Spleen (tissue), 7 donors: ENCODE data around the gene RABAC1.

ENCODE experiments used
- POLR2A ChIP-seq, 3 donors: fragments of 450-650 bp; IDR thresholded peaks; one replicate each; pipeline ENCODE4 v1.5.1; 2017; ENCODE audit warnings: antibody characterized with exemption in 3 of 3, mild to moderate bottlenecking in 1 of 3
- TF ChIP-seq, protein P1 (sequence below), 11 experiments: fragments of 200-600 bp in 7 of 11; fragments of 450-650 bp in 4 of 11; sonication (generic) in 4 of 11; IDR thresholded peaks in 8 of 11; conservative IDR thresholded peaks in 3 of 11; 1 replicate in 7 of 11; 2 replicates in 4 of 11; pipeline versions ENCODE4 v1.4.0 to v1.8.0; 2016 to 2021; ENCODE audit warnings: antibody characterized with exemption in 11 of 11, inconsistent platforms in 4 of 11, mild to moderate bottlenecking in 1 of 11
- donor health status: DM: no; HTN: no; CAD: no; lungs with moderate emphysema.
- donor health status: DM: no; HTN: no; CAD: no.
- donor health status: DM: no; HTN: no; CAD: no.

DNA sequence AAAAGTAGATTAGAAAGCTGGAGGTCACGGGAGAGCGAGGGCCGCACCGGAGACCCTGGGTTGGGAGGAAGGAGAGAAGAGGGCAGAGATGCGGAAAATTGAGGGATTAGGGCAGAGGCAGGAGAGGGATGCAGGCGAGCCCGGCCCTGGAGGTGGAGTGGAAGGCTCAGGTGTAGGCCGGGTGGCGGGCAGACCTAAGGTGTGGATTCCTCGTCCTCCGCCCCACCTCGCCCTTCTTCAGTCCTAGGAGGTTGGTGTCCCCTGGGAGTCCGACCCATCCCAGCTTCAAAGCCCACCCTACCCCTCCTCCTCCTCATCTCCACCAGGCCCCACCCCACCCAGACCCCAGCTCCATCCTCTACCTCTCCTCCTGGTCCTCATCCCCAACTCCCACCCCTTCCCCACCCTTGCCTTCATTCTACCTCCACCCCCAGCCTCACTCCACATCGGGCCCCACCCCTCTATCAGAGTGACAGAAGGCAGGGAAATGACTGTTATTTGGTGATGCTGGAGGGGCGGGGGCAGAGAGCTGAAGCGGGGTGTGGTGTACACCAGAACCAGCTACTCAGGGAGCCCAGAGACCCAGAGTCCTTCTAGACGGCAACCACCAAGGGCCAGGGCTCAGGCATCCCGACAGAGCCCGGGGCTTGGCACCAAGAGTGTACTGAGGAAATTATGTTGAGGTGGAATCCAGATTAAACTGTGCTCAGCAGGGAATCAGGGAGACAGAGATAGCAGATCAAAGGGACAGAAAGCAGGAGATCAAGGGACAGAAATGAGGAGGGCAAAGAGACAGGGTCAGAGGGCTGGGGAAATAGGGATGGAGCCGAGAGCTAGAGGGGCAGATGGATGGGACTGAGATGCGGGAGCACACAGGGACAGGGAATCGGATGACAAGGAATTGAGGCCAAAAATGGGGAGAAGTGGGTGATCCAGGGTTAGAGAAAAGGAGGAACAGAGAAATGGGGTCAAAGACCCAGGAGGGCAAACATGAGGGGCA lies 37.2 kb downstream of the RABAC1 start:
- TF ChIP-seq, protein P1, sequence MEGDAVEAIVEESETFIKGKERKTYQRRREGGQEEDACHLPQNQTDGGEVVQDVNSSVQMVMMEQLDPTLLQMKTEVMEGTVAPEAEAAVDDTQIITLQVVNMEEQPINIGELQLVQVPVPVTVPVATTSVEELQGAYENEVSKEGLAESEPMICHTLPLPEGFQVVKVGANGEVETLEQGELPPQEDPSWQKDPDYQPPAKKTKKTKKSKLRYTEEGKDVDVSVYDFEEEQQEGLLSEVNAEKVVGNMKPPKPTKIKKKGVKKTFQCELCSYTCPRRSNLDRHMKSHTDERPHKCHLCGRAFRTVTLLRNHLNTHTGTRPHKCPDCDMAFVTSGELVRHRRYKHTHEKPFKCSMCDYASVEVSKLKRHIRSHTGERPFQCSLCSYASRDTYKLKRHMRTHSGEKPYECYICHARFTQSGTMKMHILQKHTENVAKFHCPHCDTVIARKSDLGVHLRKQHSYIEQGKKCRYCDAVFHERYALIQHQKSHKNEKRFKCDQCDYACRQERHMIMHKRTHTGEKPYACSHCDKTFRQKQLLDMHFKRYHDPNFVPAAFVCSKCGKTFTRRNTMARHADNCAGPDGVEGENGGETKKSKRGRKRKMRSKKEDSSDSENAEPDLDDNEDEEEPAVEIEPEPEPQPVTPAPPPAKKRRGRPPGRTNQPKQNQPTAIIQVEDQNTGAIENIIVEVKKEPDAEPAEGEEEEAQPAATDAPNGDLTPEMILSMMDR (IDR thresholded peaks at IDR 0.05 in 8 of 11, conservative IDR thresholded peaks at IDR 0.05 in 3 of 11), result no peak
- TF ChIP-seq POLR2A (IDR thresholded peaks at IDR 0.05), result no peak
